ENCODE data around the gene FCHSD2.

DNA sequence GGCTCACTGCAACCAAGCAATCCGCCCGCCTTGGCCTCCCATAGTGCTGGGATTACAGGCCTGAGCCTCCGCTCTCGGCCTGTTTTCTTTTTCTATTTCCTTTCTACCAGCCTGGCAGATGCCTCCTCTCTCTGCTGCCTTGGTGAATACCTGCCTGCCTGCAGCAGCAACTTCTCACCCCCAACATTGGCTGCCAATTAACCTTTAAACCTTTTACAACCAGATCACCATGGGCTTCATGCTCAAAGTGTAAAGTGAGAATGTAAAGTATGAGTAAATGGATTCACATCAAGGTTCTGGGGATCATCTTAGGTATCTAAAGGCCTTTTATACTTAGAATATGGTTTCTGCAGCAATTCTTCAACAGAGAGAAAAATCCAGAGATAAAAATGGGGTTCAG is 13.0 kb upstream of the FCHSD2 start:
- TF ChIP-seq CTCF (IDR thresholded peaks at IDR 0.05 in 8 of 11, conservative IDR thresholded peaks at IDR 0.05 in 3 of 11): no peak
- TF ChIP-seq POLR2A (IDR thresholded peaks at IDR 0.05): no peak
